NAMALWA (cell line): ENCODE measurements around the gene HDAC5.

Experiments
- DNase-seq: peaks from one replicate; pipeline ENCODE4 v3.0.0-alpha.2; 2015; ENCODE audit warnings: low spot score

The HDAC5 gene

GRCh38 chr17:44086364-44087311 is 36.8 kb downstream of the HDAC5 start:
- DNase-seq, result no peak

DNA sequence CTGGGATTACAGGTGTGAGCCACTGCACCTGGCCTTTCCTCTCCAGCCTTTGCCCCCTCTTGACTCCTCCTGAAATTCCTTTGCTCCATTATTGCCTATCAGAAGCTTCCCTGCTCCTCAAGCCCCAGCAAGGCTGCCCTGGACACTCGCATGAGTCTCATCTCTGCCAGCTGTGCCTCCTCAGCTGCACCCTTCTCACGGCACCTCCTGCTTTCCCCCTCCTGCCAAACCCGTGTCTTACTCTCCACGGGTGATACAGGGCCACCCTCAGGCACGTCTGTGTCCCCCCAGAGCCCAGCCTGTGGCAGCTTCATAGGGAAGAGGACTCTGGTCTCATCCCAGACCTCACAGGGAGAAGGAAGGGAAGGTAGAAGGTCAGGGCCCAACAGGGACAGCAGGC is 37.5 kb downstream of the HDAC5 start:
- no peak for DNase-seq

DNA sequence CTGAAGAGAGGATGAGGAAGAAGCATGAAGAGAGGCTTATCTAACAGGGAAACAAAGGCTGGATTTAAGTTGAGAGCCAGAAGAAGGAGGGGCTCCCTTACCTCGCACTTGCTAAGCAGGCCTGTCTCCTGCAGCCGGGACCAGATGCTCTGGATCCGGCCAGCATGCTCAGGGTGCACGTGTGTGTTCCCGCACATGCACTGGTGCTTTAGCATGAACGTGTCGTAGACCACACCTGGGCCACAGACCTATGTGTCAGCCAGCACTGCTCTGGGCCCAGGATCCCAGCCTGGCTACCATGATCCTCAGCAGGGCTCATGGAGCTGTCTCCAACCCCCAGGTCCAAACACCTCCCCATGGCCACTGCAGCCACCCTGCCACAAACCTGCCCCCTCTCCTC is 38.5 kb downstream of the HDAC5 start:
- DNase-seq, result no peak

DNA sequence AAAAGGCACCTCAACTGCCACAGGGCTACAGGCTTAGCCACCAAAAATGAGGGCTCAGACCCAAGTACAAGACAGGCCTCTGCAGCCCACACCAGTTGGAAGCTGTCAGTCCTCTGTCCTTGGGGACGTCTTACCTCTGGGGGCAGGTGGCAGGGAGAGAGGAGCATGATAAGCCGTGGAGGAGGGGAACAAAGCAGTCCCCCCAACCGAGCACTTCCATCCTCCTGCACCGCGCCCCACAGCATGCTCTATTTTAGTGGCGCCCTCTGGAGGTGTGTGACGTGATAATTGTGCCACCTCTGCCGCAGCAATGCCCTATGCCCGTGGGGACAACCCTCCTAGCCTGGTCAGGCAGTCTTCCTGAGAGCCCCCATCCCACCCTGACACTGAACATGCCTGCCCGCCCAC is 39.3 kb downstream of the HDAC5 start:
- peak; percentile 37 for DNase-seq

DNA sequence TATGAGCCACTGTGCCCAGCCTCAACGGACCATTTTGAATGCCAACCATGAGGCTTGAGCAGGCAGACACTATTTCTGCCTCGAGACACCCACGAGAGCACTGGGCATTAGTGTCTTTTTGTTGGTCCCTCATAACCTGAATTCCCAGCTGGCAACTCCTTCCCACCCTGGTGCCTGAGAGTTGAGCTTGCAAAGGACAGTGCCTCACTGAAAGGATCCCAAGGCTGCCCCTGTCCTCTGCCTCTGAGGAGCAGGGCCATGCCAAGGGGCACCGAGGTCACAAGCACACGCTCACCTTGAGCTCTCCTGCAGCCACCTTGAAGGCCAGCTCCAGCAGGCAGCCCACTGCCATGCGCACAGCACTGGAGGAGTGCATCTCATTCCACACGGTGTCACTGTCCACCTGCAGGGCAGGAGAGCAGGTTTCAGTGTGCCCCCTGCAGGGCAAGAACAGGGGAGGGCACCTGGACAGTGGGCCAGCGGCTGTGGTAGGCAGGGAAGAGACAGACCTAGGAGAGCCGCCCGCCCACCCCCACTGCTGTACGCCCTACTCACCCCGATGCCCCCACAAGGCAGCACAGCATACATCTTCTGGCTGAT is 40.1 kb downstream of the HDAC5 start:
- DNase-seq, result no peak

DNA sequence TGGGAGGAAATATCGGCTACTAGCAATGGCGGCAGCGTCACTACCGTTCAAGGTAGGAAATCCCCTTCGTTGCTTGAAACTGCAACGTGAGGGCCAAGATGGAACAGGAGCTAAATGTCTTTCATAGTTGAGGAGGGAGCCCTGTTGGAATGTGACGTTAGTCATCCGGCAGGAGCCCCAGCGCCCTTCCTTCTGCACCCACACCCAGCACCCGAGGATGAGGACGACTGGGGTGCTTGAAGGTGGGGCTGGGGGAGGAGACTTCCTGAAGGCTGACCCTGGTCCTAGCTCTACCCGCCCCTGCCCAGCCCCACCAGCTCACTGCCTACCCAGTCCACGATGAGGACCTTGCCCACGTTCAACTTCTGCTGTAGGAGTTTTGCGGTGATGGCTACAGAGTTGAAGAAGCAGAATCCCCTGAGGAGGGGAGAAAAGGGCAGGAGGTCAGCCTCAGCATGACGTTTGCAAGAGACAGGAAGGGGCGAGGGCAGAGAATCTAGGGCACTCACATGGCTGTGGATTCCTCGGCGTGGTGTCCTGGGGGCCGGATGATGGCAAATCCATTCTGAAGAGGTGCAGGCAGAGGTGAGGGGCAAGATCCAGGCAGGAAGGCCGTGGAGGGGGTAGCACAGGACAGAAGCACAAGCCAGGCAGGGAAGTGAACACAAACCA is 41.0 kb downstream of the HDAC5 start:
- DNase-seq, result no peak

DNA sequence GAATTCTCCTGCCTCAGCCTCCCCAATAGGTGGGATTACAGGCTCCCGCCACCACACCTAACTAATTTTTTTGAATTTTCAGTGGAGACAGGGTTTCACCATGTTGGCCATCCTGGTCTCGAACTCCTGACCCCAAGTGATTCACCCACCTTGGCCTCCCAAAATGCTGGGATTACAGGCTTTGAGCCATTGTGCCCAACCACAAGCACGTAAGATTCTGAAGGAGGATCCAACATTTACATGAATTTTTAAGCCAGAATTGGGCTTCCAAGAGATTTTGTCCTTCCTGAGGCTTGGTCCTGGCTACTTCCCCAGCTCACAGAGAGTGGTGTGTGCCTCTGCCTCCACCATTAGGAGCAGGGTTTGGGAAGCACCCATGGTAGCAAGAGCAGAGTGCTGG is 41.8 kb downstream of the HDAC5 start:
- no peak for DNase-seq

DNA sequence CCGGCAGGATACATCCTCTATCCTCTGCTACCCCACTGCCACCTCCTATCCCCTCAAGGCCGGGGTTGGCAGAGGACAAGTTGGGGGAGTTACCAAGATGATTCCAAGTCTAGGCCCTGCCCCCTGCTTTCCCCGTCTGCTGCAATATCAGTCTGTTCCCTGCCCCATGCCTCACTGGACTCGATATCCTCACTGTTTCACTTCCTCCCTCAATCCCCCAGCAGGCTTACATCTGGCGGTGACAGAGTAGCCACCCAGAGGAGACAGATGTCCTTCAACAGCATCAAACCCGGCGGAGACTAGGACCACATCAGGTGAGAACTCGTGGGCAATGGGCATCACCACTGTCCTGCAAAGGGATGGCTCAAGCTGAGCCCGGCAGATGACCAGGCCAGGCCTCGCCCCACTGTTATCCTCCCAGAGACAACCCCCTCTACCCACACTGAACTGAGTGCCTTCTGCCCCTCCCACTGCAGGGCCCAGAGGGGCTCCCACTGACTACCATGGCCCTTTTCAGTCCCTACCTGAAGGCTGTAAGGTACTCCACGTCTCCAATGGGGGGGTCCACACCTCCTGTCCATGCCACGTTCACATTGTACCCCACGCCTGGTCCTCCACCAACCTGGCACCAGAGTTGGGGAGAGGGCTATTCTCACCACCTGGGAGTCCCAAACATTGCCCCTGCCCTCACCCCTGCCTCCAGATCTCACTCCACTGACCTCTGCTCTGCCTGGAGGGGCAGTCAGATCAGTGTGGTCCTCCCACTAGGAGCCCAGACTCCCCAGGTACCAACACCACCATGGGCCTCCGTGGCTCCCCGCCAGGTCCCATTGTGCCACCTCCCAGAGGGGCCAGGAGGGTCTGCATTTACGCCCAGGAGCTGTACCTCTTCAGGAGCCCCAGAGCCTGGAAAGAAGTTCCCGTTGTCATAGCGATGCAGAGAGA is 43.3 kb downstream of the HDAC5 start:
- peak; percentile 50 for DNase-seq

GRCh38 chr17:44078412-44078811 is 45.0 kb downstream of the HDAC5 start:
- no peak for DNase-seq

- no peak for DNase-seq
These were observed 45.9 kb downstream of the HDAC5 start for GRCh38 chr17:44077595-44077909.

DNA sequence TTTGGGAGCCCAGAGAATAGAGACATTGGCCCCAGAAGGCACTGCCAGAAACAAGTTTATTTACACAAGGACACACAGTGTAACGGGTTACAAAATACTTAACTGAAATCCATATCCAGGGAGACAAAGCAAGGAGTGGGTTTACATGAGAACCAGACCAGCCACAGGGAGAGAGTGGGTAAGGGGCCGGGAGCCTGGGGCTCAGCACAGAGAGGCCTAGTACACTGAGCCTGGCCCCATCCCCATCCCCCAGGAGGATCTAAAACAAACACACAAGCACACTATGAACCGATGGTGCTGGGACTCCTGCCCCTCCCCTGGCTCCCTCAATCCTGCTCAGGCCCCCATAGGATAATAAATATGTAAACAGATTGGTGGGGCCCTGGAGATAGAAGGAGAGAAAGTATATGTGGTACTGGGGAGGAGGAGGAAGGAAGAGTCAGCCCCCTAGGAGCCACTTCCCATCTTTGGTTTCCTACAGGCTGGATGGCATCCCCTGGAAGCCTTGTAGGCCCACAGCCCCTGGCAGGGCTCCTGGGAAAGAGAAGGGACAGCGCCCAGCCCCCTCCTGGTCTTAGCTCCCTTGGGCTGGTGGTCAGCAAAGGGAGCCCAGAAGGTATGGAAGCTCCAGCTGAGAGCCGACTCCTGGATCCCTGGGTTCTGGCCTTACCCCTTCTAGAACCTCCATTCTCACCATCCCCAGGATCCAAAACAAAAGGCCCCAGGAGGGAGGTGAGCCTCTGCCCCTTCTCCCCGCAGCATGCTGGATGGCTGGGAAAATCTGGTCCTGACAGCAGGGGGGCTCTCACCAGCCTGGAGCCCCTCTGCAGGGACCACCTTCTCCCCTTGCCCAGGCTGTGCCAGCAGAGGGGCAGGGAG is 46.5 kb downstream of the HDAC5 start:
- DNase-seq, result no peak

DNA sequence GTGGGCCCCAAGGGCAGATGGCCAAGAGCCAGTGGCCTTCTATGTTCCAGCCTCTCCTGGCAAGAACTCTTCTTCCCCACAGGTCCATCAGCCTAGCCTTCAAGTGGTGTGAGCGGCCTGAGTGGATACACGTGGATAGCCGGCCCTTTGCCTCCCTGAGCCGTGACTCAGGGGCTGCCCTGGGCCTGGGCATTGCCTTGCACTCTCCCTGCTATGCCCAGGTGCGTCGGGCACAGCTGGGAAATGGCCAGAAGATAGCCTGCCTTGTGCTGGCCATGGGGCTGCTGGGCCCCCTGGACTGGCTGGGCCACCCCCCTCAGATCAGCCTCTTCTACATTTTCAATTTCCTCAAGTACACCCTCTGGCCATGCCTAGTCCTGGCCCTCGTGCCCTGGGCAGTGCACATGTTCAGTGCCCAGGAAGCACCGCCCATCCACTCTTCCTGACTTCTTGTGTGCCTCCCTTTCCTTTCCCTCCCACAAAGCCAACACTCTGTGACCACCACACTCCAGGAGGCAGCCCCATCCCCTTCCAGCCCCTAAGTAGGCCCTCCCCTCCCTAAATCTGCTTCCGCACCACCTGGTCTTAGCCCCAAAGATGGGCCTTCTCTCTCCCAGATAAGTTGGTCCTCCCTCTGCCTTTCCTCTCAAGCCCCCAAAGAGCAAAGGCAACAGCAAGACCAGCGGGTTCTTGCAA is 47.7 kb downstream of the HDAC5 start:
- DNase-seq, result no peak

- no peak for DNase-seq
These were observed 48.5 kb downstream of the HDAC5 start for GRCh38 chr17:44074911-44075285.

GRCh38 chr17:44074231-44074910 is 49.1 kb downstream of the HDAC5 start:
- DNase-seq, result no peak

DNA sequence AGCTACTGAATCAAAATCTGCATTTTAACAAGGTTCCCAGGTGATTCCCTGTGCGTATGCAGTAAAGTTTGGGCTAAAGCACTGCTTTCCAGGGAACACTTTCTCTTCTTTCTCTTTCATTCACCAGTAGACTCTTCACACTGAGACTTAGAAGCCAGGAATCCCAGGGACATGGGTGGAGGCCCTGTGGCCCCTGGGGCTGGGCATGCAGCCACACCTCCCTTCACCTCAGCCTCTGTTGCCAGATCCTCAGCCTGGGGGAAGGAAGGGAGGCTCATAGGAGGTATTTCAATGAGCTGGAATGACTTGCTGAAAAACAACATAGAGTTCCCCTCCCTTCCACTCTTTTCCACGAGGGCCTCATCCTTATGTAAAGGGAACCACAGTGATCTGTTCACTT is 51.7 kb downstream of the HDAC5 start:
- no peak for DNase-seq

DNA sequence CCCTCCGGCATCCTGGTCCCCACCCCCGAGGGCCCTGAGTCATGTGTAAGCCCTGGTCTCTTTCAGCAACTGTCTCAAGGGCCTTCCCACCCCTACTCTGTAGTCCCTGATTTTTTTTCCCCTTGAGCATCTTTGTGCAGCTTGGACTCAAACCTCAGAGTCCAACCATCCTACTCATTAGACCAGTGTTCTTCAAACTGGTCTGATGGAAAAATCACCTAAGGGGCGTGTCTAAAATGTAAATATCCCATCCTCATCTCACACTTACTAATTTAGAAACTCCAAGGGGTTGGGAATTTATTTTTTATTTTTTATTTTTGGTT is 52.3 kb downstream of the HDAC5 start:
- no peak for DNase-seq

GRCh38 chr17:44070455-44071197 is 52.8 kb downstream of the HDAC5 start, which contains the start of gene G6PC3:
G6PC3 (plus strand) TSS chr17:44070735; CDS start chr17:44070966, 231 bp downstream.
- peak; percentile 90 for DNase-seq

DNA sequence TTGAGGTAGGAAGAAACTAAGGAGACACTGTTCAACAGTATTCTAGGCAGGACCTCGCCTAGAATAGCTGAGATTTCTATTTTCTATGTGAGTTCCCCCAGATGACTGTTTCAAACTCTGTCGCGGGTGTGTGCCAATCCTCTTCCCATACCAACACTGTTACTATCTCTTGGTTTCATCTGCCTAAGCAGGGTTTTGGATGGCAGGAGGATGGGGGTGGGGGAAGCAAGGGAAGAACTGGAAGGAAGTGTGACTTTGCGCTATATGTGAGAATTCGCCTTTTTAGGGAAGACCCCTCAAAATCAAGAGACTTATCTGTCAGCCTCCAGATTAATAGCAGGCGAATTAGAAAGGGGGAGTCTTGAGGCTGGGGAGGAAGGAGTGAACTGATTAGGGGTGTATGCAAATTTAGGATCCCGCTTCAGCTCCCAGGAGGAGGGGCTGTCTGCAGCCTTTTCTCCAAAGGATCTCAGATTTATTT is 53.4 kb downstream of the HDAC5 start:
- DNase-seq, result peak; percentile 63

GRCh38 chr17:44067545-44067940 is 55.9 kb downstream of the HDAC5 start:
- no peak for DNase-seq
